Activated gamma-delta T cell treated with Interleukin-2 at 50 U/mL for 16 hours (primary cell): Measurements from ENCODE around the gene FLNB.

ENCODE experiments used
- DNase-seq: peaks from one replicate; pipeline ENCODE4 v3.0.0-alpha.2; 2020

Gene FLNB

GRCh38 chr3:58082047-58082446 lies 73.8 kb downstream of the FLNB start:
- no peak for DNase-seq

- no peak for DNase-seq
These were observed 75.9 kb downstream of the FLNB start for GRCh38 chr3:58084166-58084565.

- no peak for DNase-seq
These were observed 76.7 kb downstream of the FLNB start for GRCh38 chr3:58084788-58085543.

- DNase-seq: no peak
These were observed 77.4 kb downstream of the FLNB start for GRCh38 chr3:58085616-58086015.

- no peak for DNase-seq
These were observed 80.3 kb downstream of the FLNB start for GRCh38 chr3:58088501-58088900.

GRCh38 chr3:58090351-58090750 lies 82.1 kb downstream of the FLNB start:
- no peak for DNase-seq

GRCh38 chr3:58092521-58092920 lies 84.3 kb downstream of the FLNB start:
- no peak for DNase-seq

- no peak for DNase-seq
These were observed 85.5 kb downstream of the FLNB start for GRCh38 chr3:58093574-58094195.

GRCh38 chr3:58094657-58095056 lies 86.4 kb downstream of the FLNB start:
- no peak for DNase-seq

- DNase-seq: no peak
These were observed 87.4 kb downstream of the FLNB start for GRCh38 chr3:58095603-58096138.

- DNase-seq: no peak
These were observed 90.3 kb downstream of the FLNB start for GRCh38 chr3:58098531-58098930.

- no peak for DNase-seq
These were observed 91.6 kb downstream of the FLNB start for GRCh38 chr3:58099865-58100264.

GRCh38 chr3:58101499-58102389 lies 93.5 kb downstream of the FLNB start:
- no peak for DNase-seq

GRCh38 chr3:58102390-58102750 lies 94.1 kb downstream of the FLNB start:
- DNase-seq: no peak

GRCh38 chr3:58102976-58103451 lies 94.8 kb downstream of the FLNB start:
- no peak for DNase-seq

- no peak for DNase-seq
These were observed 95.9 kb downstream of the FLNB start for GRCh38 chr3:58104151-58104550.

- DNase-seq: no peak
These were observed 96.5 kb downstream of the FLNB start for GRCh38 chr3:58104712-58105111.

- DNase-seq: no peak
These were observed 97.0 kb downstream of the FLNB start for GRCh38 chr3:58105196-58105595.

- no peak for DNase-seq
These were observed 97.8 kb downstream of the FLNB start for GRCh38 chr3:58106061-58106460.

GRCh38 chr3:58106640-58107039 lies 98.4 kb downstream of the FLNB start:
- DNase-seq: no peak

- DNase-seq: no peak
These were observed 99.4 kb downstream of the FLNB start for GRCh38 chr3:58107597-58107996.

GRCh38 chr3:58109752-58110151 lies 101.5 kb downstream of the FLNB start:
- no peak for DNase-seq

GRCh38 chr3:58111513-58112184 lies 103.4 kb downstream of the FLNB start:
- no peak for DNase-seq
